DND-41 (cell line): ENCODE measurements around the gene DPT.

Source experiments
- ATAC-seq: fragments of 200-7000 bp; cut with Tn5 transposase; 3 replicates; pipeline ENCODE4 v1.9.1; 2021; ENCODE audit warnings: low read depth; ENCODE audit not compliant: insufficient read depth
- DNase-seq: peaks from one replicate; pipeline ENCODE4 v3.0.0-alpha.2; 2020
- H2AFZ ChIP-seq: 2 replicates; pipeline ENCODE4 v1.6.0; 2012; ENCODE audit warnings: low read depth, low read length
- H3K27ac ChIP-seq: 2 replicates; pipeline ENCODE4 v1.5.1; 2012; ENCODE audit warnings: low read length, inconsistent platforms
- H3K27me3 ChIP-seq: fragments of 200-600 bp; sonication (generic); 2 replicates; pipeline ENCODE4 v1.6.0; 2012; ENCODE audit warnings: low read length, mild to moderate bottlenecking, inconsistent platforms; ENCODE audit not compliant: insufficient read depth, poor library complexity
- H3K36me3 ChIP-seq: 2 replicates; pipeline ENCODE4 v1.5.1; 2012; ENCODE audit warnings: low read length, inconsistent platforms; ENCODE audit not compliant: insufficient read depth
- H3K4me1 ChIP-seq: 2 replicates; pipeline ENCODE4 v1.5.1; 2012; ENCODE audit warnings: mild to moderate bottlenecking, low read length; ENCODE audit not compliant: insufficient read depth
- H3K4me2 ChIP-seq: 2 replicates; pipeline ENCODE4 v1.6.0; 2012; ENCODE audit warnings: mild to moderate bottlenecking, moderate library complexity, low read length, inconsistent platforms; ENCODE audit not compliant: insufficient read depth
- H3K4me3 ChIP-seq, 2 experiments: fragments of 200-600 bp in 1 of 2; shearing (Covaris generic) in 1 of 2; 2 replicates each; pipeline ENCODE4 v1.5.1; 2012 to 2016; ENCODE audit warnings: inconsistent platforms in 2 of 2, low read length in 2 of 2, mild to moderate bottlenecking in 2 of 2, low read depth in 1 of 2, moderate library complexity in 1 of 2
- H3K79me2 ChIP-seq: 2 replicates; pipeline ENCODE4 v1.6.0; 2012; ENCODE audit warnings: low read length, inconsistent platforms; ENCODE audit not compliant: insufficient read depth
- H3K9ac ChIP-seq: 2 replicates; pipeline ENCODE4 v1.6.0; 2012; ENCODE audit warnings: low read depth, mild to moderate bottlenecking, inconsistent platforms, low read length, moderate library complexity
- H3K9me3 ChIP-seq: 2 replicates; pipeline ENCODE4 v1.5.1; 2012; ENCODE audit warnings: low read length, moderate library complexity, mild to moderate bottlenecking, inconsistent platforms; ENCODE audit not compliant: insufficient read depth, severe bottlenecking
- H4K20me1 ChIP-seq: 2 replicates; pipeline ENCODE4 v1.6.0; 2012; ENCODE audit warnings: low read length; ENCODE audit not compliant: insufficient read depth
- CTCF ChIP-seq: IDR thresholded peaks from 2 replicates; pipeline ENCODE4 v1.5.1; 2012; ENCODE audit warnings: borderline replicate concordance, low read length, moderate library complexity, mild to moderate bottlenecking; ENCODE audit not compliant: poor library complexity, severe bottlenecking; ENCODE audit errors: extremely low read depth
- EZH2 ChIP-seq: IDR thresholded peaks from 3 replicates; pipeline ENCODE4 v1.6.1; 2012; ENCODE audit warnings: borderline replicate concordance, low read depth, mild to moderate bottlenecking, moderate library complexity, low read length, inconsistent platforms; ENCODE audit not compliant: severe bottlenecking

DPT gene

DNA sequence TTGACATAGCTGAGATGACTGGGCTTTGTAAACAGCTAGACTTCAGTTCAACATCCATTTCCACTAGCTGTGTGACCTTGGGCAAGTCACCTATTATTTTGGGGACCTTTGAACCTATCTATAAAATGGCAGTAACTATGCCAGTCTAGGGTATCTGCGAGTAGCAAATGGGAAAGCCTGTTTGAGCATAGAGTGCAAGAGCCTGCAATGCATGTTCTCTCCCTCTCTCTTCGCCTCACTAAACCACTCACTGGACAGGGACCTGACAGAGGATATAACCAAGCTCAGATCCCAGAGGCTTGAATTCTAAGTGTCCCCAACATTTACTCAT, 39.7 kb downstream of the DPT start:
- DNase-seq: no peak

GRCh38 chr1:168688644-168689326, 40.2 kb downstream of the DPT start:
- H3K27me3 ChIP-seq: no peaks in the 10 kb centered on the region
- no peak for DNase-seq

More for the DNA sequence above, 39.7 kb downstream of the DPT start:
- H3K9ac ChIP-seq: no peak overlapping the region
- H3K9me3 ChIP-seq: no peaks in the 10 kb centered on the region
- no peaks in the 10 kb centered on the region for H3K4me1 ChIP-seq
- no peaks in the 10 kb centered on the region for H3K27me3 ChIP-seq
- TF ChIP-seq CTCF: no peak
- no peak for TF ChIP-seq EZH2
- ATAC-seq: no peak
- H2AFZ ChIP-seq: no peak overlapping the region
- no peaks in the 10 kb centered on the region for H4K20me1 ChIP-seq
- no peaks in the 10 kb centered on the region for H3K36me3 ChIP-seq
- H3K4me3 ChIP-seq: no peak overlapping the region
- no peak overlapping the region for H3K4me2 ChIP-seq
- no peak overlapping the region for H3K27ac ChIP-seq
- H3K79me2 ChIP-seq: no peaks in the 10 kb centered on the region

DNA sequence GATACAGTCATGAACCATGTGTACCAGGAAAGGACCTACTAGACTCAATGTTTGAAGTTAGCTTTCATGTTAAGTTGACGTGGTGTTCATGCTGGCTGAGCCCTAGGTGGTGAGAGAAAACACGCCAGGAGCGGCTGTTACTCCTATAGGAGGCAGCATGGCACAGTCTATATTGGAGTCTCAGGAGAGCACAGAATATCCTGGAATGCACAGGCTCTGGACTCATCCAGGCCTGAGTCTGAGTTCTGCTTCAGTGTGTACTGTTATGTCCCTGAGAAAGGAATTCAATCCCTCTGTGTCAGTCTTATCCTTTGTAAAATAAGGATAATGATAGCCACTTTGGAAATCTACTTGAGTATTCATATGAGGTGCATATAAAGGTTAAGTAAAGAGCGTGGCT, 41.2 kb downstream of the DPT start:
- no peak overlapping the region for H3K4me3 ChIP-seq
- H3K9ac ChIP-seq: no peak overlapping the region
- no peaks in the 10 kb centered on the region for H3K4me1 ChIP-seq
- H3K4me2 ChIP-seq: no peak overlapping the region
- no peak overlapping the region for H2AFZ ChIP-seq
- DNase-seq (no peak), ATAC-seq (no peak)
- H3K36me3 ChIP-seq: no peaks in the 10 kb centered on the region
- no peaks in the 10 kb centered on the region for H3K27me3 ChIP-seq
- no peaks in the 10 kb centered on the region for H3K9me3 ChIP-seq
- no peaks in the 10 kb centered on the region for H3K79me2 ChIP-seq
- H3K27ac ChIP-seq: no peak overlapping the region
- no peaks in the 10 kb centered on the region for H4K20me1 ChIP-seq
- no peak for TF ChIP-seq EZH2
- peak; percentile 7 for TF ChIP-seq CTCF

More at GRCh38 chr1:168688644-168689326, 40.2 kb downstream of the DPT start:
- Histone ChIP-seq H3K4me2 (no peak overlapping the region), H3K4me3 (no peak overlapping the region), H4K20me1 (no peaks in the 10 kb centered on the region), H3K36me3 (no peaks in the 10 kb centered on the region), H3K79me2 (no peaks in the 10 kb centered on the region), H3K4me1 (no peaks in the 10 kb centered on the region), H3K9me3 (no peaks in the 10 kb centered on the region), H3K9ac (no peak overlapping the region), H3K27ac (no peak overlapping the region), H2AFZ (no peak overlapping the region)
- TF ChIP-seq CTCF: no peak
- no peak for TF ChIP-seq EZH2
- no peak for ATAC-seq
